HG02642 (cell line): ENCODE results near the gene HMX1.

Experiments used
- ATAC-seq: cut with Tn5 transposase; IDR thresholded peaks from one replicate; pipeline ENCODE4 v1.9.1; 2021; ENCODE audit warnings: mild to moderate bottlenecking; ENCODE audit not compliant: unreplicated experiment, poor library complexity

The HMX1 gene

GRCh38 chr4:8870647-8871416 is 807 bp downstream of the HMX1 start:
- ATAC-seq = no peak

GRCh38 chr4:8869898-8870646 is 1.6 kb downstream of the HMX1 start:
- no peak for ATAC-seq

- ATAC-seq = no peak
Measured at GRCh38 chr4:8869002-8869897, 2.4 kb downstream of the HMX1 start.

- no peak for ATAC-seq
Measured at GRCh38 chr4:8868321-8869001, 3.2 kb downstream of the HMX1 start.

GRCh38 chr4:8867624-8868320 is 3.9 kb downstream of the HMX1 start:
- no peak for ATAC-seq

GRCh38 chr4:8866828-8867623 is 4.6 kb downstream of the HMX1 start:
- no peak for ATAC-seq

GRCh38 chr4:8866421-8866820 is 5.2 kb downstream of the HMX1 start:
- ATAC-seq = no peak

- ATAC-seq = no peak
Measured at GRCh38 chr4:8865681-8866310, 5.8 kb downstream of the HMX1 start.

- ATAC-seq = no peak
Measured at GRCh38 chr4:8864912-8865680, 6.5 kb downstream of the HMX1 start.

GRCh38 chr4:8863686-8864682 is 7.7 kb downstream of the HMX1 start:
- no peak for ATAC-seq

- no peak for ATAC-seq
Measured at GRCh38 chr4:8862800-8863685, 8.6 kb downstream of the HMX1 start.

- ATAC-seq = no peak
Measured at GRCh38 chr4:8862334-8862733, 9.3 kb downstream of the HMX1 start.

GRCh38 chr4:8861576-8862295 is 9.9 kb downstream of the HMX1 start:
- no peak for ATAC-seq

GRCh38 chr4:8860892-8861575 is 10.6 kb downstream of the HMX1 start:
- ATAC-seq = no peak
